OCI-LY7 (cell line): ENCODE results near the gene CCDC12. TPM values are rescaled to one million over a fixed set of nuclear protein-coding genes. Genes with fewer than 3 reads are reported as not detected.

Source experiments
- BruUV-seq: library from RNA; stranded (reverse); fragments of 400-500 nt; replicated peaks from 2 replicates; lab custom pipeline; 2021; lab: Mats Ljungman, UMichigan
- CTCF ChIA-PET: fragments of 300-600 bp; sonication (Branson Sonifier 250); formaldehyde crosslinking; loops from one replicate; lab custom pipeline; 2022; ENCODE audit warnings: antibody characterized with exemption; ENCODE audit not compliant: unreplicated experiment; lab: Charles Lee
- POLR2A ChIA-PET: fragments of 300-600 bp; sonication (Branson Sonifier 250); formaldehyde crosslinking; loops from one replicate; lab custom pipeline; 2022; ENCODE audit warnings: antibody characterized with exemption; lab: Charles Lee
- DNase-seq: peaks from one replicate; pipeline ENCODE4 v3.0.0-alpha.2; 2015; ENCODE audit warnings: low spot score
- H2AFZ ChIP-seq: fragments of 200-600 bp; sonication (generic), shearing (Covaris generic); 2 replicates; pipeline ENCODE4 v1.6.1; 2014; ENCODE audit warnings: mild to moderate bottlenecking, antibody characterized with exemption, low read length, moderate library complexity
- H3K27ac ChIP-seq: fragments of 200-600 bp; sonication (generic); 2 replicates; pipeline ENCODE4 v1.5.1; 2014; ENCODE audit warnings: mixed run types, low read depth, mild to moderate bottlenecking, moderate library complexity, low read length, inconsistent platforms; ENCODE audit not compliant: poor library complexity, severe bottlenecking
- H3K36me3 ChIP-seq: fragments of 200-600 bp; sonication (generic); 2 replicates; pipeline ENCODE4 v1.6.1; 2014; ENCODE audit warnings: mild to moderate bottlenecking, antibody characterized with exemption, low read length, moderate library complexity, mixed read lengths; ENCODE audit not compliant: insufficient read depth
- H3K4me1 ChIP-seq: fragments of 200-600 bp; sonication (generic); 2 replicates; pipeline ENCODE4 v1.5.1; 2014; ENCODE audit warnings: mild to moderate bottlenecking, low read length; ENCODE audit not compliant: insufficient read depth, poor library complexity, severe bottlenecking
- H3K4me2 ChIP-seq: fragments of 200-600 bp; sonication (generic); 2 replicates; pipeline ENCODE4 v1.6.1; 2014; ENCODE audit warnings: mild to moderate bottlenecking, low read length
- H3K4me3 ChIP-seq: fragments of 200-600 bp; sonication (generic); 2 replicates; pipeline ENCODE4 v1.5.1; 2014; ENCODE audit warnings: mild to moderate bottlenecking, low read depth, low read length; ENCODE audit not compliant: poor library complexity, severe bottlenecking
- H3K79me2 ChIP-seq: fragments of 200-600 bp; sonication (generic); 2 replicates; pipeline ENCODE4 v1.6.1; 2016; ENCODE audit warnings: low read depth, mild to moderate bottlenecking, low read length, moderate library complexity, mixed read lengths; ENCODE audit not compliant: insufficient read depth
- H3K9me2 ChIP-seq: fragments of 200-600 bp; sonication (generic); 2 replicates; pipeline ENCODE4 v1.6.1; 2016; ENCODE audit warnings: mild to moderate bottlenecking, low read length, mixed read lengths; ENCODE audit not compliant: insufficient read depth
- H3K9me3 ChIP-seq: fragments of 200-600 bp; sonication (generic); 2 replicates; pipeline ENCODE4 v1.6.1; 2014; ENCODE audit warnings: mild to moderate bottlenecking, mixed run types, low read length, mixed read lengths
- H4K20me1 ChIP-seq: fragments of 200-600 bp; sonication (generic); 2 replicates; pipeline ENCODE4 v1.6.1; 2014; ENCODE audit warnings: mild to moderate bottlenecking, antibody characterized with exemption, low read length, moderate library complexity, mixed read lengths; ENCODE audit not compliant: insufficient read depth
- CTCF ChIP-seq: fragments of 200-600 bp; sonication (generic); conservative IDR thresholded peaks from 2 replicates; pipeline ENCODE4 v1.5.1; 2014; ENCODE audit warnings: mild to moderate bottlenecking, antibody characterized with exemption, low read length, moderate library complexity, mixed read lengths
- EZH2phosphoT487 ChIP-seq: fragments of 200-600 bp; sonication (generic); IDR thresholded peaks from 2 replicates; pipeline ENCODE4 v1.6.1; 2018; ENCODE audit warnings: low read depth, borderline replicate concordance, mild to moderate bottlenecking, mixed run types, antibody characterized with exemption, low read length, moderate library complexity, mixed read lengths
- intact Hi-C: fragments of 100-400 bp; cut with micrococcal nuclease; formaldehyde crosslinking; loops from one replicate; pipeline ENCODE4 v1.10.0; 2022; ENCODE audit not compliant: unreplicated experiment
- total RNA-seq, 2 experiments: library from RNA; depleted of rRNA in 1 of 2; stranded (reverse); fragments of >200 nt in 1 of 2; shearing (Covaris generic) in 1 of 2; gene quantifications; 2 replicates each; pipeline ENCODE4 v1.2.3, GENCODE V29; 2014 to 2022

CCDC12 gene
- total RNA-seq, 2 experiments from 2014 or later: 74.9 to 116 TPM

GRCh38 chr3:46935168-46935858 lies 41.2 kb downstream of the CCDC12 start:
- POLR2A ChIA-PET: interaction anchor here (0.6 to 3.6 kb wide), 8 partner anchors 11 to 838 kb away, joined by 3 to 13 read pairs (median 4); partner anchors contain the start of gene NBEAL2
- DNase-seq: no peak
- CTCF ChIA-PET: interaction anchor here (0.6 to 1.2 kb wide), 3 partner anchors 12 to 51 kb away, joined by 3 read pairs; no protein-coding TSS in a partner anchor
- Histone ChIP-seq H2AFZ (no peak overlapping the region), H3K4me3 (no peak overlapping the region), H3K79me2 (peaks cover 99% of the 10 kb centered on the region), H3K27ac (no peak overlapping the region), H3K4me2 (no peak overlapping the region), H3K4me1 (peaks cover 79% of the 10 kb centered on the region), H4K20me1 (peaks cover 9% of the 10 kb centered on the region; the same call in 1 of the 2 replicates), H3K36me3 (peaks cover 96% of the 10 kb centered on the region), H3K9me3 (no peaks in the 10 kb centered on the region), H3K9me2 (no peaks in the 10 kb centered on the region)
- TF ChIP-seq EZH2phosphoT487 (no peak), CTCF (no peak)
- intact Hi-C loops: no loop called here
- BruUV-seq: no TSS peak

GRCh38 chr3:46934498-46935167 lies 41.9 kb downstream of the CCDC12 start:
- H3K4me2 ChIP-seq: 0 out of 2 replicates have a peak overlapping the region, but pooled peaks have one; percentile 8
- intact Hi-C loops: no loop called here
- CTCF ChIA-PET: interaction anchor here (0.6 kb wide), 1 partner anchor 22 kb away, joined by 3 read pairs; no protein-coding TSS in a partner anchor
- TF ChIP-seq CTCF: no peak
- no peak for DNase-seq
- no TSS peak for BruUV-seq
- peaks cover 97% of the 10 kb centered on the region for H3K79me2 ChIP-seq
- no peaks in the 10 kb centered on the region for H3K9me2 ChIP-seq
- POLR2A ChIA-PET: interaction anchor here (0.6 to 3.6 kb wide), 6 partner anchors 11 to 176 kb away, joined by 3 to 13 read pairs (median 5); partner anchors contain the start of gene NBEAL2
- peak overlapping the region; percentile 38 for H3K27ac ChIP-seq
- no peak overlapping the region for H3K4me3 ChIP-seq
- H2AFZ ChIP-seq: no peak overlapping the region
- peaks cover 93% of the 10 kb centered on the region for H3K36me3 ChIP-seq
- peaks cover 9% of the 10 kb centered on the region; the same call in 1 of the 2 replicates for H4K20me1 ChIP-seq
- H3K9me3 ChIP-seq: no peaks in the 10 kb centered on the region
- peaks cover 79% of the 10 kb centered on the region for H3K4me1 ChIP-seq
